ENCODE data around the gene CCR7. TPM values are rescaled to one million over a fixed set of nuclear protein-coding genes. Genes with fewer than 3 reads are reported as not detected.

Gene CCR7
- total RNA-seq (under 1 TPM in 3 of 6 donors, not detected in 3; 0.09 to 0.82 (median 0.09) TPM), polyA plus RNA-seq (under 1 TPM; 0.07 to 0.08 TPM)

- 56 to 61% methylated on average over 12 of the region's 12 CpGs for WGBS, 2 donors
- FAIRE-seq, result no peak
- Histone ChIP-seq H3K4me3 (no peak within 1 kb of the TSS), H3K4me1 (peaks cover 0 to under 1% (median 0%) of the 10 kb centered on the region in 3 donors), H3K9me3 (no peaks in the 10 kb centered on the region), H3K27me3 (no peaks in the 10 kb centered on the region), H3K27ac (no peak within 1 kb of the TSS), H3K36me3 (no peaks in the 10 kb centered on the region)
- peak in 2 of 6 donors; percentile 12 to 37 for DNase-seq
- TF ChIP-seq CTCF (IDR thresholded peaks at IDR 0.05), result no peak
- intact Hi-C loops (cut with DNase I), result no loop called here
- no peak for ATAC-seq
These were observed at the start of gene CCR7 for GRCh38 chr17:40564883-40565768. CCR7 (minus strand) TSS chr17:40565472; CDS start chr17:40565409, 63 bp downstream.

- H3K4me1 ChIP-seq, result no peaks in the 10 kb centered on the region
- H3K27me3 ChIP-seq, result peaks cover 0 to 7% (median 3%) of the 10 kb centered on the region in 4 donors
- 62 to 71% methylated on average over 13 of the region's 13 CpGs for WGBS, 2 donors
- no peak for FAIRE-seq
- ATAC-seq, result no peak
- no peak for DNase-seq
- H3K4me3 ChIP-seq, result no peak overlapping the region
- H3K9me3 ChIP-seq, result no peaks in the 10 kb centered on the region
- TF ChIP-seq CTCF (IDR thresholded peaks at IDR 0.05), result no peak
- H3K36me3 ChIP-seq, result no peaks in the 10 kb centered on the region
- H3K27ac ChIP-seq, result no peak overlapping the region
- intact Hi-C loops (cut with DNase I), result loop anchor here (5.0 to 10.0 kb wide), 3 partner anchors 178 to 1050 kb away; partner anchors contain the start of gene KRT28 (in 2 of the 3)
These were observed 49.3 kb upstream of the CCR7 start for GRCh38 chr17:40614431-40615067.

- Histone ChIP-seq H3K36me3 (no peaks in the 10 kb centered on the region), H3K4me1 (no peaks in the 10 kb centered on the region), H3K9me3 (no peaks in the 10 kb centered on the region), H3K27ac (no peak overlapping the region), H3K27me3 (peaks cover 0 to 7% (median under 1%) of the 10 kb centered on the region in 4 donors), H3K4me3 (no peak overlapping the region)
- ATAC-seq (no peak), DNase-seq (no peak), FAIRE-seq (no peak)
- TF ChIP-seq CTCF (IDR thresholded peaks at IDR 0.05), result no peak
- intact Hi-C loops (cut with DNase I), result loop anchor here (10.0 kb wide), 2 partner anchors 181 to 1051 kb away; partner anchors contain the start of gene KRT28 (in 2 of the 3)
- 68 to 74% methylated on average over 5 of the region's 5 CpGs for WGBS, 2 donors
These were observed 48.3 kb upstream of the CCR7 start for GRCh38 chr17:40613467-40614154.

- ATAC-seq (no peak), DNase-seq (no peak), FAIRE-seq (no peak)
- 48 to 55% methylated on average over 11 of the region's 11 CpGs for WGBS, 2 donors
- H3K27me3 ChIP-seq, result peaks cover 0 to 3% (median 0%) of the 10 kb centered on the region in 4 donors
- no peaks in the 10 kb centered on the region for H3K36me3 ChIP-seq
- intact Hi-C loops (cut with DNase I), result loop anchor here (10.0 kb wide), 2 partner anchors 182 to 1052 kb away; partner anchors contain the start of gene KRT28 (in 2 of the 3)
- H3K4me1 ChIP-seq, result no peaks in the 10 kb centered on the region
- no peaks in the 10 kb centered on the region for H3K9me3 ChIP-seq
- no peak overlapping the region for H3K4me3 ChIP-seq
- no peak overlapping the region for H3K27ac ChIP-seq
- TF ChIP-seq CTCF (IDR thresholded peaks at IDR 0.05), result no peak
These were observed 47.5 kb upstream of the CCR7 start for GRCh38 chr17:40612599-40613244.

Measured in pancreas (tissue), 10 donors.